Measurements from ENCODE around the gene NAT16. TPM values are rescaled to one million over a fixed set of nuclear protein-coding genes. Genes with fewer than 3 reads are reported as not detected.

NAT16 gene
- total RNA-seq, 1 donor = not detected

- peaks cover 68% of the 10 kb centered on the region for H3K79me2 ChIP-seq (ENCODE audit: insufficient read depth, low read length)
- peak within 1 kb of the TSS; percentile 75 for H3K27ac ChIP-seq (ENCODE audit: low read depth, low read length)
- no peaks in the 10 kb centered on the region for H3K9me3 ChIP-seq (ENCODE audit: low read depth, low read length)
- peaks cover 16% of the 10 kb centered on the region for H3K4me1 ChIP-seq (ENCODE audit: insufficient read depth, low read length)
- peaks cover 4% of the 10 kb centered on the region for H4K20me1 ChIP-seq (ENCODE audit: insufficient read depth, low read length)
- peak; percentile 99 for DNase-seq (ENCODE audit: insufficient read length, low spot score, missing footprints)
- TF ChIP-seq, protein P1, sequence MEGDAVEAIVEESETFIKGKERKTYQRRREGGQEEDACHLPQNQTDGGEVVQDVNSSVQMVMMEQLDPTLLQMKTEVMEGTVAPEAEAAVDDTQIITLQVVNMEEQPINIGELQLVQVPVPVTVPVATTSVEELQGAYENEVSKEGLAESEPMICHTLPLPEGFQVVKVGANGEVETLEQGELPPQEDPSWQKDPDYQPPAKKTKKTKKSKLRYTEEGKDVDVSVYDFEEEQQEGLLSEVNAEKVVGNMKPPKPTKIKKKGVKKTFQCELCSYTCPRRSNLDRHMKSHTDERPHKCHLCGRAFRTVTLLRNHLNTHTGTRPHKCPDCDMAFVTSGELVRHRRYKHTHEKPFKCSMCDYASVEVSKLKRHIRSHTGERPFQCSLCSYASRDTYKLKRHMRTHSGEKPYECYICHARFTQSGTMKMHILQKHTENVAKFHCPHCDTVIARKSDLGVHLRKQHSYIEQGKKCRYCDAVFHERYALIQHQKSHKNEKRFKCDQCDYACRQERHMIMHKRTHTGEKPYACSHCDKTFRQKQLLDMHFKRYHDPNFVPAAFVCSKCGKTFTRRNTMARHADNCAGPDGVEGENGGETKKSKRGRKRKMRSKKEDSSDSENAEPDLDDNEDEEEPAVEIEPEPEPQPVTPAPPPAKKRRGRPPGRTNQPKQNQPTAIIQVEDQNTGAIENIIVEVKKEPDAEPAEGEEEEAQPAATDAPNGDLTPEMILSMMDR (IDR thresholded peaks at IDR 0.05; ENCODE audit: extremely low read depth, low read depth, low read length) = no peak
- no peaks in the 10 kb centered on the region for H3K27me3 ChIP-seq (ENCODE audit: insufficient read depth, low read length)
- H2AFZ ChIP-seq (ENCODE audit: low read length) = peak within 1 kb of the TSS; percentile 84
- H3K4me3 ChIP-seq (ENCODE audit: insufficient read depth, low read length) = peak within 1 kb of the TSS; percentile 89
- peaks cover 11% of the 10 kb centered on the region for H3K36me3 ChIP-seq (ENCODE audit: insufficient read depth, low read length)
- peak within 1 kb of the TSS; percentile 91 for H3K4me2 ChIP-seq (ENCODE audit: insufficient read depth, low read length)
Measured at GRCh38 chr7:101217388-101218235, 37.5 kb upstream of the NAT16 start, which contains the start of the genes PLOD3 and ZNHIT1. PLOD3 (minus strand) TSS chr7:101217581; CDS start chr7:101217274, 307 bp downstream. ZNHIT1 (plus strand) TSS chr7:101218165; CDS start chr7:101218196, 31 bp downstream.

- H3K4me1 ChIP-seq (ENCODE audit: insufficient read depth, low read length) = peaks cover 16% of the 10 kb centered on the region
- H3K36me3 ChIP-seq (ENCODE audit: insufficient read depth, low read length) = peaks cover 13% of the 10 kb centered on the region
- H3K27ac ChIP-seq (ENCODE audit: low read depth, low read length) = peak overlapping the region; percentile 58
- DNase-seq (ENCODE audit: insufficient read length, low spot score, missing footprints) = no peak
- peaks cover 3% of the 10 kb centered on the region for H4K20me1 ChIP-seq (ENCODE audit: insufficient read depth, low read length)
- no peaks in the 10 kb centered on the region for H3K27me3 ChIP-seq (ENCODE audit: insufficient read depth, low read length)
- H3K9me3 ChIP-seq (ENCODE audit: low read depth, low read length) = no peaks in the 10 kb centered on the region
- TF ChIP-seq, protein P1 (IDR thresholded peaks at IDR 0.05; ENCODE audit: extremely low read depth, low read depth, low read length) = no peak
- peaks cover 61% of the 10 kb centered on the region for H3K79me2 ChIP-seq (ENCODE audit: insufficient read depth, low read length)
- H3K4me3 ChIP-seq (ENCODE audit: insufficient read depth, low read length) = peak overlapping the region; percentile 89
- peak overlapping the region; percentile 79 for H2AFZ ChIP-seq (ENCODE audit: low read length)
- H3K4me2 ChIP-seq (ENCODE audit: insufficient read depth, low read length) = peak overlapping the region; percentile 91
Measured at GRCh38 chr7:101216860-101217387, 36.8 kb upstream of the NAT16 start.

DNA sequence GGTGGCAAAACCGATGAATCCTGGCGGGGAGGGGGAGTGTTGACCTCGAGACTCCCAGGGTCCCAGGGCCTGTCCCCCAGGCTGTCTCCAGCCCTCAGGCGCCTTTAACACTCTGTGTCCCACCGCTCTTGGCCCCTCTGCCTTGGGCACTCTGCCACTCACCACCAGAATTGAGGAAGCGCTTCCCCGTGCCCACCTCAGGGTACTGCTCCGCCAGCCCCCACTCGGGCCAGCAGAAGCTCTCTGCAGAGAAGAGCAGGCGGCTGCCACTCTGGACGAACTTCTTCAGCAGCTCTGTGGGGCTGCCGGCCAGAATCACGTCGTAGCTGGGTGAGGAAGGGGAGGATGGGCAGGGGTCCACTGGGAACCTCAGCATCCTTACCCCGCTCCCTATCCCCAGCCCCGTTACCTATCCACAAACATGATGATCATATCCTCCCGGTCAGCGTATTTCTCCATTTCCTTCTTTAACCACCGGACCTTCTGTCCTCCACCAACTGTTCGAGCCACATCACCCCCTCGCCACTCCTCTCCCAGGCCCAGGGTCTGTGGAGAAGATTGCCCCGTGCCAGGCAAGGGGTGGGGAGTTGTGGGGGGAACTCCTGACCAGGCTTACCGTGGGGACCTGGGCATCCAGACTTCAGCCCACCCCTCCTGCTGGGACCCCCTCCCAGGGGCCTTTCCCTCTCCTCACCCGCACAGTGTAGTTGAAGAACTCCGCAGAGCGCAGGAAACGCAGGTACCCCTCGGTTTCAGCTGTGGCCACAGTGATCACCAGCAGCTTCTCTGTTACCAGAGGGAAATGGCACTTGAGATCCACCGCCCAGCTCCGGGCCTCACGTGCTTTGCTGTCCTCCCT is 36.1 kb upstream of the NAT16 start:
- no peaks in the 10 kb centered on the region for H3K27me3 ChIP-seq (ENCODE audit: insufficient read depth, low read length)
- peaks cover 3% of the 10 kb centered on the region for H4K20me1 ChIP-seq (ENCODE audit: insufficient read depth, low read length)
- H2AFZ ChIP-seq (ENCODE audit: low read length) = peak overlapping the region; percentile 79
- H3K4me3 ChIP-seq (ENCODE audit: insufficient read depth, low read length) = peak overlapping the region; percentile 89
- TF ChIP-seq, protein P1 (IDR thresholded peaks at IDR 0.05; ENCODE audit: extremely low read depth, low read depth, low read length) = no peak
- H3K27ac ChIP-seq (ENCODE audit: low read depth, low read length) = peak overlapping the region; percentile 58
- peaks cover 16% of the 10 kb centered on the region for H3K4me1 ChIP-seq (ENCODE audit: insufficient read depth, low read length)
- no peaks in the 10 kb centered on the region for H3K9me3 ChIP-seq (ENCODE audit: low read depth, low read length)
- H3K79me2 ChIP-seq (ENCODE audit: insufficient read depth, low read length) = peaks cover 54% of the 10 kb centered on the region
- peaks cover 20% of the 10 kb centered on the region for H3K36me3 ChIP-seq (ENCODE audit: insufficient read depth, low read length)
- peak; percentile 95 for DNase-seq (ENCODE audit: insufficient read length, low spot score, missing footprints)
- peak overlapping the region; percentile 91 for H3K4me2 ChIP-seq (ENCODE audit: insufficient read depth, low read length)

All from osteoblast (primary cell).